NCI-H526 (cell line): ENCODE results near the gene SLC25A13.
A peak's percentile ranks its signal among the peaks of the same experiment; 100 is the strongest.
"Not testable (repeated sequence)": the region's sequence is repeated elsewhere in the genome, so short reads cannot be mapped to it uniquely, and the experiment has no call there.

Experiments
- DNase-seq, 2 experiments: peaks; one replicate each; lab custom pipeline; 2025; lab: John Stamatoyannopoulos, UW

The SLC25A13 gene

GRCh38 chr7:96157856-96158255 is 164.0 kb downstream of the SLC25A13 start:
- DNase-seq = no peak

- DNase-seq = not testable (repeated sequence)
Observed at GRCh38 chr7:96154506-96154905, 167.4 kb downstream of the SLC25A13 start.

- no peak for DNase-seq
Observed at GRCh38 chr7:96152706-96153105, 169.2 kb downstream of the SLC25A13 start.

GRCh38 chr7:96151889-96152288 is 170.0 kb downstream of the SLC25A13 start:
- DNase-seq = no peak

- no peak for DNase-seq
Observed at GRCh38 chr7:96144260-96144526, 177.7 kb downstream of the SLC25A13 start.

- no peak for DNase-seq
Observed at GRCh38 chr7:96143495-96144259, 178.2 kb downstream of the SLC25A13 start.

GRCh38 chr7:96136600-96137239 is 185.2 kb downstream of the SLC25A13 start:
- peak; percentile 91 to 95 for DNase-seq

GRCh38 chr7:96135241-96135640 is 186.7 kb downstream of the SLC25A13 start:
- DNase-seq = no peak

GRCh38 chr7:96131525-96131924 is 190.4 kb downstream of the SLC25A13 start:
- peak in 1 of 2 experiments; percentile 10 for DNase-seq

- no peak for DNase-seq
Observed at GRCh38 chr7:96127746-96128145, 194.2 kb downstream of the SLC25A13 start.

- no peak for DNase-seq
Observed at GRCh38 chr7:96126382-96126781, 195.5 kb downstream of the SLC25A13 start.

- DNase-seq = no peak
Observed at GRCh38 chr7:96122746-96123145, 199.2 kb downstream of the SLC25A13 start.

GRCh38 chr7:96121752-96122151 is 200.1 kb downstream of the SLC25A13 start:
- no peak for DNase-seq

GRCh38 chr7:96120445-96121225 is 201.3 kb downstream of the SLC25A13 start:
- DNase-seq = no peak

- no peak for DNase-seq
Observed at GRCh38 chr7:96118449-96119001, 203.4 kb downstream of the SLC25A13 start.

- DNase-seq = no peak
Observed at GRCh38 chr7:96116173-96116572, 205.7 kb downstream of the SLC25A13 start.

GRCh38 chr7:96114190-96114589 is 207.7 kb downstream of the SLC25A13 start:
- DNase-seq = no peak

GRCh38 chr7:96111405-96111804 is 210.5 kb downstream of the SLC25A13 start:
- no peak for DNase-seq

- DNase-seq = no peak
Observed at GRCh38 chr7:96104984-96105383, 216.9 kb downstream of the SLC25A13 start.

GRCh38 chr7:96102096-96102811 is 219.6 kb downstream of the SLC25A13 start:
- DNase-seq = no peak

GRCh38 chr7:96100737-96101136 is 221.2 kb downstream of the SLC25A13 start:
- no peak for DNase-seq

GRCh38 chr7:96097835-96098234 is 224.1 kb downstream of the SLC25A13 start:
- no peak for DNase-seq
